ENCODE results near the gene TSEN2.
"Not testable (repeated sequence)": the region's sequence is repeated elsewhere in the genome, so short reads cannot be mapped to it uniquely, and the experiment has no call there.

Gene TSEN2

DNA sequence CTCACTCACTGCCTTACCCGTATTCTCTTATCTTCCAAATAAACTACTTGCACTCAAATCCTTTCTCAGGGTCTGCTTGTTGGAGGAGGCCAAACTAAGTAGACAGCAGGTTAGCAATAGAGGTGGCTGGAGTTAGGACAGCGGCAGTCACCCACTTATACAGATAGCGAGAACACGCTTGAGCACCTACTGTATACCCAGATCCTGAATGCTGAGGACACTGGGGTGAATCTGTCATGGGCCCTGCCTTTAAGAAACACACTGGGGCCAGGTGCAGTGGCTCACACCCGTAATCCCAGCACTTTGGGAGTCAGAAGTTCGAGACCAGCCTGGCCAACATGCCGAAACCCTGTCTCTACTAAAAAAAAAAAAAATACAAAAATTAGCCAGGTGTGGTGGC lies 38.0 kb upstream of the TSEN2 start:
- no peak for DNase-seq (ENCODE audit: low read depth, low spot score)
- H3K4me3 ChIP-seq (ENCODE audit: low read depth, low read length) = no peak overlapping the region
- TF ChIP-seq, protein P1, sequence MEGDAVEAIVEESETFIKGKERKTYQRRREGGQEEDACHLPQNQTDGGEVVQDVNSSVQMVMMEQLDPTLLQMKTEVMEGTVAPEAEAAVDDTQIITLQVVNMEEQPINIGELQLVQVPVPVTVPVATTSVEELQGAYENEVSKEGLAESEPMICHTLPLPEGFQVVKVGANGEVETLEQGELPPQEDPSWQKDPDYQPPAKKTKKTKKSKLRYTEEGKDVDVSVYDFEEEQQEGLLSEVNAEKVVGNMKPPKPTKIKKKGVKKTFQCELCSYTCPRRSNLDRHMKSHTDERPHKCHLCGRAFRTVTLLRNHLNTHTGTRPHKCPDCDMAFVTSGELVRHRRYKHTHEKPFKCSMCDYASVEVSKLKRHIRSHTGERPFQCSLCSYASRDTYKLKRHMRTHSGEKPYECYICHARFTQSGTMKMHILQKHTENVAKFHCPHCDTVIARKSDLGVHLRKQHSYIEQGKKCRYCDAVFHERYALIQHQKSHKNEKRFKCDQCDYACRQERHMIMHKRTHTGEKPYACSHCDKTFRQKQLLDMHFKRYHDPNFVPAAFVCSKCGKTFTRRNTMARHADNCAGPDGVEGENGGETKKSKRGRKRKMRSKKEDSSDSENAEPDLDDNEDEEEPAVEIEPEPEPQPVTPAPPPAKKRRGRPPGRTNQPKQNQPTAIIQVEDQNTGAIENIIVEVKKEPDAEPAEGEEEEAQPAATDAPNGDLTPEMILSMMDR (IDR thresholded peaks at IDR 0.05; ENCODE audit: low read depth, low read length) = no peak
- in situ Hi-C loops (cut with HindIII; ENCODE audit: low sequenced_read_pairs) = no loop called here

- DNase-seq (ENCODE audit: low read depth, low spot score) = no peak
- no peak overlapping the region for H3K4me3 ChIP-seq (ENCODE audit: low read depth, low read length)
- in situ Hi-C loops (cut with HindIII; ENCODE audit: low sequenced_read_pairs) = no loop called here
- TF ChIP-seq, protein P1 (IDR thresholded peaks at IDR 0.05; ENCODE audit: low read depth, low read length) = no peak
Measured at GRCh38 chr3:12447075-12447474, 37.2 kb upstream of the TSEN2 start.

GRCh38 chr3:12448404-12449202 lies 35.7 kb upstream of the TSEN2 start:
- in situ Hi-C loops (cut with HindIII; ENCODE audit: low sequenced_read_pairs); H3K4me3 ChIP-seq (ENCODE audit: low read depth, low read length); DNase-seq (ENCODE audit: low read depth, low spot score): not testable (repeated sequence)

DNA sequence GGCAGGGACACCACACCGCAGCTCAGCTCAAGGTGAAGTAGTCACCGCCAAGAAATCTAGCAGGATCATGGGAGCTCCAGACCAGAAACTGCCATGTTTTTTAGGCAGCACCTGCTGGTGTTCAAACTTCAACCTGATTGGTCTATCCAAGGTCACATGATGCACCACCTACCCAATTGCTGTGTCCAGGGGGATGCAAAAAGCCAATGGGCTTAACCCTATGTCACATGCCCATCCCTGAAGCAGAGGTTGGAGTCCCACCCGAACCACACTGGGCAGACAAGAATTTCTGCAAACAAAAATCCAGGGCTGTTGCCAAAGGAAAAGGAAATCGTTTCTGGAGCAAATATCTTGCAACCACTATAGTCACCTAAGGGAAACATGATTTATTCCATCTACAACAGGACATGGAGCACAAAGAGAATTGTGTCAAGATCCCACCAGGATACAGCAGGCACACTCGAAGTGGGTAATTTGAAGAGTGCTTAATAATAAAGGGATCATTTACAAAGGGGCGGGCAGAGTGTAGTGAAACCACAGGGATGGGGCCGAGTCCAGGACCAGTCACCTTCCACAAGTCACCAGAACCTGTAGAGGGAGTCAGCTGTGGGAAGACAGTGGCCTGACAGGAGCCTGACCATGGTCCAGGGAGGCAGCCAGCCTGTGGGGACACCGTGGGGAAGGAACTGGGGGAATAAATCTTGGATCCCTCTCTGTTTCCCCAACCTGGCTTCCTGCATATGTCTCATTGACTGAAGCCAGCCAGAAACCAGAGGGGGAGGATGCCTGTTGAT lies 34.2 kb upstream of the TSEN2 start:
- DNase-seq (ENCODE audit: low read depth, low spot score) = no peak
- no peak overlapping the region for H3K4me3 ChIP-seq (ENCODE audit: low read depth, low read length)
- TF ChIP-seq, protein P1 (IDR thresholded peaks at IDR 0.05; ENCODE audit: low read depth, low read length) = no peak
- in situ Hi-C loops (cut with HindIII; ENCODE audit: low sequenced_read_pairs) = no loop called here

- TF ChIP-seq, protein P1 (IDR thresholded peaks at IDR 0.05; ENCODE audit: low read depth, low read length) = no peak
- DNase-seq (ENCODE audit: low read depth, low spot score) = no peak
- no peak overlapping the region for H3K4me3 ChIP-seq (ENCODE audit: low read depth, low read length)
- in situ Hi-C loops (cut with HindIII; ENCODE audit: low sequenced_read_pairs) = no loop called here
Measured at GRCh38 chr3:12451481-12451880, 32.8 kb upstream of the TSEN2 start.

GRCh38 chr3:12451960-12452359 lies 32.3 kb upstream of the TSEN2 start:
- TF ChIP-seq, protein P1 (IDR thresholded peaks at IDR 0.05; ENCODE audit: low read depth, low read length) = no peak
- DNase-seq (ENCODE audit: low read depth, low spot score) = no peak
- no peak overlapping the region for H3K4me3 ChIP-seq (ENCODE audit: low read depth, low read length)
- in situ Hi-C loops (cut with HindIII; ENCODE audit: low sequenced_read_pairs) = no loop called here

All from astrocyte of the spinal cord (primary cell).